Dermis blood vessel endothelial cell (primary cell): ENCODE data around the gene TK2. TPM values are rescaled to one million over a fixed set of nuclear protein-coding genes. Genes with fewer than 3 reads are reported as not detected.
"Not testable (repeated sequence)": the region's sequence is repeated elsewhere in the genome, so short reads cannot be mapped to it uniquely, and the experiment has no call there.

Experiments used
- DNase-seq: peaks from one replicate; pipeline ENCODE4 v3.0.0; 2010
- total RNA-seq: library from RNA; depleted of rRNA; stranded (reverse); fragments of >200 nt; gene quantifications from 2 replicates; pipeline ENCODE4 v1.2.3, GENCODE V29; 2014

Gene TK2
- total RNA-seq, 1 donor from 2014 or later: 41.0 TPM

GRCh38 chr16:66519482-66520373 lies 30.2 kb downstream of the TK2 start:
- peak; percentile 28 for DNase-seq

DNA sequence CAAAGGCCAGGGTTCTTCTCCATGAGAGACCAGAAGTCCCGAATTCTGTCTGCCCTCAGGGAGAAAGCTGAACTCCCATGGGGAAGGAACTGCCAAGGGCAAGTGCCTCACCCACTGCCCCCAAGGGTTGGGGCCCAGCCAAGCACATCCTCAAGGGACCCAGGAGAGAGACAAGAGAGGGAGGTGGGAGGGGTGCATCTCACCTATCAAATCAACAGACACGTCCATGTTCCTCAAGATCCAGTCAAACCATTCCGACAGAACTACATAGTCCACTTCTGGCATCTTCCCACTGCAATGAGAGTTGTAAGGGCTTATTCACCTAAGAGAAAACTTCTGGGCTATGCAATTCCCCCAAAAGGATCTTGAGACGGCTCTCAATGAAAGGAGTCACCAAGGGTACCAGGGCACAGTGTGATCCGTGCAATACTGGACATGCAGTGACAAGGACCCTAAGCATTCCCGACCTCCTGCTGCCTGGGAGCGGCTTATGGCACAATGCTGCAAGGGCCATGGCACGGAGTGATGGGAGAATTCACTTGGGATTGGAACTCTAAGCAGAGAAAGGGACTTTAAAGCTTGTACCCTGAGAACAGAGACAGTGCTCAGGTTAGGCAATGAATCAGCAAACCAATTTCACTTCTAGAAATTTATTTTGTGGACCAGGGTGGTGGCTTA lies 32.2 kb downstream of the TK2 start:
- DNase-seq: no peak

DNA sequence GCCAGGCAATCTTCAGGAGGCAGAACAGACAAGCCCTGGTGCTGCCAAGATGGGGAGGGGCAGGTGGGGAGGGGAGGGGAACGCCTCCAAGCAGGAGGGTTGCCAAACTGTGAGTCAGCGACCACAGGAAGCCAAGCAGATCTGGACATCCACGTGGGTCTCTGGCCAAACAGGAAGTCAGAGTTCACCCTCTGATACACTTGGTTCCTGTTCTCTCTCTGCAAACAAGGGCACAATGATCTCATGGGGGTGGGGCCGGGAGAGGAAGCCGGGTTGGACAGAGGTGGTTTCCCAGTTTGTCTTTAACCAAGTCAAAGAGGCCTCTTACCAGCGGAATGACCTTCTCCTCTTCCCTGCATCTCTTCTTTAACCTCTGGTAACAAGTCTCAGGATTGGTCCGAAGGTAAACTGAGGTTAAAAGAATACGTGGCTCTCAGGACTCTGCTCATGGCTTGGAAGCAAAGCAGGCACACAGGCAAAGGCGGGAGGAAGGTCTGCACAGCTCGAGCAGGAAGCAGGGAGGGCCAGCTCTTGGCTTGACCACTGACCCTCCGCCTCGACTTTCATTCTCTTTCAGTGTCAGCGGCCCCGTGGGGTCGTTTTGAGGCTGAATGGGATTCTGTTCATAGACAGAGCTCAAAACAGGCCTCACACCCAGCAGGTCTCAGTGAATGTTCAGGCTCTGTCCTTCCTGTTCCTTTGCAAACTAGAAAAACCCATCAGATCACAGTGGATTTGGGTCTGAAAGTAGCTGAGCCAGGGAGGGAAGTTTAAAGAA lies 32.9 kb downstream of the TK2 start:
- peak; percentile 100 for DNase-seq

GRCh38 chr16:66516509-66516807 lies 33.5 kb downstream of the TK2 start:
- no peak for DNase-seq

DNA sequence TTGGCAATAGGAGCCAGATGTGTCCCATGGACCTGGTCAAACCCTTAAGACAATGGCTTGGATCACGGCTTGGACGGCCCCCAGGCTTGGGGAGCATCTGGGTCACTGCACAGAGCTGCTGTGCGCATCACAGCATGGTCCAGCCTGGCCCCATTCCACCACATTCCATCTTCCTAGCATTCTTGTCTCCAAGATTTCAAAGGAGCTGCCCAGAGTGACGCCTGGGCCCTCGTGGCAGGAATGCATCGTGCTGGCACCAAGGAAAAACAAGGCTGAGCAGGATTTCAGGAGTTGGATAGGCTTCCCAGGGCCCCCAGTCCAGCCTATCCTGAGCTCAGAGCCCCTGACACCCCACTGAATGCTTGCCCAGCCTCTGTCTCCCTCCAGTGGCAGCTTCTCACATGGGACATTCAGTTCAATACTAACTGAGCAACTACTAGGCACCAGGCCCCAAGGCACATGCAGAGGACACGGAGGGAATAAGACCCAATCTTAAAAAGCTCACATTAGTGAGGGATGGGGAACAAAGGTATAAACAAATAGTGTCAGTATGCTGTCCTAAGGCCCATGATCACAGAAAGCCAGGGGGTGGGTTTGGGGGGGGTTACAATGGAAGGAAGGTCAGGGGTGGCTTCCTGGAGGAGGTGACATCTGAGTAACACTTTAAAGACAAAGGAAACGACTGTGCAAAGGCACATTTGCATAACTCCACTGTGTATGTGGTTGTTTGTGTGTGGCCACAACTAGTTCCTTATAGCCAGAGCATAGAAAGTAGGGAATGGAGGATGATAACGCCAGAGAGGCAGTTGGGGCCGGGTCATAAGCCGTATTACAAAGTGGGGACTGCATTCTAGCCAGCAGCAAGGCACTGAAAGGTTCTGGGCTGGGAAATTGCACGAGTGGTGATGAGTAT lies 34.1 kb downstream of the TK2 start:
- peak; percentile 81 for DNase-seq

- DNase-seq: not testable (repeated sequence)
These were observed 34.8 kb downstream of the TK2 start for GRCh38 chr16:66514980-66515595.

DNA sequence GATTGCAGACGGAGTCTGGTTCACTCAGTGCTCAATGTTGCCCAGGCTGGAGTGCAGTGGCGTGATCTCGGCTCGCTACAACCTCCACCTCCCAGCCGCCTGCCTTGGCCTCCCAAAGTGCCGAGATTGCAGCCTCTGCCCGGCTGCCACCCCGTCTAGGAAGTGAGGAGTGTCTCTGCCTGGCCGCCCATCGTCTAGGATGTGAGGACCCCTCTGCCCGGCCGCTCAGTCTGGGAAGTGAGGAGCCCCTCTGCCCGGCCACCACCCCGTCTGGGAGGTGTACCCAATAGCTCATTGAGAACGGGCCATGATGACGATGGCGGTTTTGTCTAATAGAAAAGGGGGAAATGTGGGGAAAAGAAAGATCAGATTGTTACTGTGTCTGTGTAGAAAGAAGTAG lies 35.5 kb downstream of the TK2 start:
- DNase-seq: not testable (repeated sequence)

- peak; percentile 9 for DNase-seq
These were observed 36.7 kb downstream of the TK2 start for GRCh38 chr16:66513111-66513723.

GRCh38 chr16:66512272-66513110 lies 37.4 kb downstream of the TK2 start:
- peak; percentile 65 for DNase-seq

GRCh38 chr16:66511602-66512271 lies 38.2 kb downstream of the TK2 start:
- peak; percentile 80 for DNase-seq

GRCh38 chr16:66510711-66511601 lies 39.0 kb downstream of the TK2 start:
- DNase-seq: no peak

GRCh38 chr16:66510298-66510697 lies 39.6 kb downstream of the TK2 start:
- no peak for DNase-seq

DNA sequence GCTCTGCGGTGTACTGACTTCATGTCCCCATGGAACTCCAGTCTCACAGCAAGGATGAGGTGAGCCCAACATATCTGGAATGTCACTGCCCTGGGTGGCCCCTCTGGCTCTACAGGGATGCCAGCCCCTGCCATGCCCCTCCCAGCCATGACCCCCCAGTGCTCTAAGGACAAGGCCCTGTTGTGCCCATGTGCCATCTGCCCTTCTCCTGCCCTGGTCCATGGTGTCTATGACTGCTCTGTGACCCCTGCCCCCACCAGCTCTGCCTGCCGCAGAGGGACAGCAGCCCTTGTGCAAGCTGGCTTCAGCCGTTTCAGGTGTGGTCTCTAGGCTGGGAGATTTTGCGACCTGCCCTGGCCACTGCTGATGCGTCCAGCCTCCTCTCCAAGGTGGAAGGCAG lies 40.3 kb downstream of the TK2 start:
- no peak for DNase-seq

DNA sequence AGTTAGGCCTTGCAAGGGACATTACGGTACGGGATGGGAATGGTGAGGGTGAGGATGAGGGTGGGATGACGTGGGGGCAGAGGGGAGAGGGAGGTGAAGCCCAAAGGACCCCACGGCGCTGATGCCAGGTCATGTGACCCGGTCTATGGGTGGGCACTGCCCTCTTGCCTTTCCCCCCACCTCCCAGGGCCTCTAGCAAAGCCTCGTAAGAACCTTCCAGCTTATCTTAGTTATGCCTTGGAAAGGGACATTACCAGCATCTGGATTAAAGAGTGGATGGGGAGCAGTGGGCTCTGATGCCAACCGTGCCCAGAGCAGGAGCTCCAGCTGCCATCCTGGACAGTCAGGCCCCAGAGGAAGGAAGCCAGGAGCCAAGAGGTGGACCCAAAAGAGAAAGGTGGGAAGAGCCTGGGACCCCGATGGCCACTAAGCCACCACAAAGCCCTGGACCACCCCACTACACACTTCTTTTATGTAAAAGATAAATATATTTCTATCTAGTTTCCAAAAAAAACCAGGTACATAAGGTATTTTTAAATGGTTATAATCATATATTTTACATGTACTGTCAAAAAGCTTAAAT lies 40.9 kb downstream of the TK2 start:
- no peak for DNase-seq

GRCh38 chr16:66508248-66508913 lies 41.5 kb downstream of the TK2 start:
- peak; percentile 78 for DNase-seq

DNA sequence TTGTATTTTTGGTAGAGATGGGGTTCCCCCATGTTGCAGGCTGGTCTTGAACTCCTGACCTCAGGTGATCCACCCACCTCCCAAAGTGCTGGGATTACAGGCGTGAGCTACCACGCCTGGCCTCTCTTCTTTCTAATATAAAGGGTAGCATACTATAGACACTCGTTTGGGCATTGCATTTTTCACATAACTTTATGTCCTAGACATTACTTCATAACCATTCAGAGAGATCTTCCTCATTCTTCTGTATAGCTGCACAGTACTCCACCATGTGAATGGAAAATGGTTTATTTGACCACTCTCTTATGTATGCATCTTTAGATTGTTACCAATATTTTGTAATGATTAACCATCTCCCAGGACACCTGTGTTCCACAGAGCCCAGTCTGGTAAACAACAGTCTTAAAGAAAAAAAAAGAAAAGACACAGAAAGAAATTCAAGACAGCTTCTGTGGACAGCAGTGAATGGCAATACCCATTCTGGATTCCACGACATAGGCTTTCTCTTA lies 42.1 kb downstream of the TK2 start:
- no peak for DNase-seq

- no peak for DNase-seq
These were observed 46.3 kb downstream of the TK2 start for GRCh38 chr16:66503612-66504011.

DNA sequence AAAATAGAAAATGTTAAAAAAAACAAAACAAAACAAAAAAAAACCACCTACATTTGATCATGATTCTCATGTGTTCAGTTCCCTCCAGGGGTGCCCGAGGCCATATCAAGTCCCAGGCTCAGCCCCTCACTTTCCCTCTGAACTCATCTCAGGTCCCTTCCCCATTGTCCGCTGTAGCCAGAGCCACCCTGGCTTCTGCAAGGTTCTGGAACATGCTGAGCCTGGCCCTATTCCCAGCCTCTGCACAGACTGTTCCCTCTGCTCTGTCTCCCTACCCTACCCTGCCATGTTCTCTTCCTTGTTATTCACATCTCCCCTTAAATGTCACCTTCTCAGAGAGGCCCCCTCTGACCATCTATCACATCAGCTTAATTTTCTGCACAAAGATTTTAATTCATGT lies 46.9 kb downstream of the TK2 start:
- DNase-seq: no peak
